A549 (cell line): Measurements from ENCODE around the gene SORBS1. TPM values are rescaled to one million over a fixed set of nuclear protein-coding genes. Genes with fewer than 3 reads are reported as not detected.

Source experiments
- ATAC-seq, 2 experiments: fragments of 200-7000 bp in 1 of 2; fragments of >200 bp in 1 of 2; cut with Nextera tagmentation in 1 of 2; cut with Tn5 transposase in 1 of 2; 3 replicates each; pipeline versions ENCODE4 v1.8.0 to v1.9.1; 2018 to 2020; ENCODE audit warnings: mild to moderate bottlenecking in 1 of 2, moderate library complexity in 1 of 2
- CTCF ChIA-PET: fragments of 300-600 bp; sonication (Branson Sonifier 250); formaldehyde crosslinking; extraction: SDS; loops from one replicate; lab custom pipeline; 2021; ENCODE audit warnings: antibody characterized with exemption, inconsistent platforms; lab: Yijun Ruan, JAX
- POLR2A ChIA-PET: fragments of 350-600 bp; formaldehyde crosslinking; extraction: SDS; loops from one replicate; lab custom pipeline; 2021; ENCODE audit warnings: antibody characterized with exemption, inconsistent platforms; lab: Yijun Ruan, JAX
- DNase-seq, 2 experiments: peaks; one replicate each; pipeline versions ENCODE4 v3.0.0 to v3.0.0-alpha.2; 2011 to 2016; ENCODE audit warnings: low read depth in 1 of 2, low spot score in 1 of 2
- FAIRE-seq: peaks from 2 replicates; lab custom pipeline; 2011; peaks lifted over from hg19 to GRCh38; lab: Jason Lieb, UNC
- H3K27ac ChIP-seq, 2 experiments: fragments of >200 bp; sonication (Bioruptor Twin); formaldehyde crosslinking; 3 replicates each; pipeline ENCODE4 v1.5.1; 2016 to 2017
- H3K4me1 ChIP-seq: fragments of >200 bp; sonication (Bioruptor Twin); formaldehyde crosslinking; 3 replicates; pipeline ENCODE4 v1.6.1; 2016
- H3K4me2 ChIP-seq: fragments of >200 bp; sonication (Bioruptor Twin); formaldehyde crosslinking; 3 replicates; pipeline ENCODE4 v1.6.1; 2016
- H3K4me3 ChIP-seq: fragments of >200 bp; sonication (Bioruptor Twin); formaldehyde crosslinking; 3 replicates; pipeline ENCODE4 v1.5.1; 2016
- H3K9me3 ChIP-seq: fragments of >200 bp; sonication (Bioruptor Twin); formaldehyde crosslinking; 3 replicates; pipeline ENCODE4 v1.6.1; 2016
- BHLHE40 ChIP-seq: IDR thresholded peaks from 2 replicates; pipeline ENCODE4 v1.6.1; 2012; ENCODE audit warnings: low read depth, low read length, inconsistent platforms
- CBX2 ChIP-seq: fragments of 200-600 bp; sonication (generic); IDR thresholded peaks from 2 replicates; pipeline ENCODE4 v1.6.1; 2016; ENCODE audit warnings: low read depth, mild to moderate bottlenecking, borderline replicate concordance
- CHD4 ChIP-seq: fragments of 200-600 bp; sonication (generic); IDR thresholded peaks from 2 replicates; pipeline ENCODE4 v1.6.1; 2016; ENCODE audit warnings: antibody characterized with exemption, mild to moderate bottlenecking, borderline replicate concordance
- CTCF ChIP-seq: fragments of >200 bp; sonication (Bioruptor Twin); formaldehyde crosslinking; IDR thresholded peaks from 3 replicates; pipeline ENCODE4 v1.5.1; 2016
- MAZ ChIP-seq: fragments of 150-350 bp; IDR thresholded peaks from 2 replicates; pipeline ENCODE4 v1.6.1; 2014; ENCODE audit warnings: antibody characterized with exemption, low read depth, low read length, borderline replicate concordance
- MYC ChIP-seq: IDR thresholded peaks from 2 replicates; pipeline ENCODE4 v1.6.1; 2012; ENCODE audit warnings: mild to moderate bottlenecking, inconsistent platforms, low read length, improper control_type of control experiment, borderline replicate concordance
- PBX3 ChIP-seq: IDR thresholded peaks from 2 replicates; pipeline ENCODE4 v1.6.1; 2012
- POLR2A ChIP-seq: IDR thresholded peaks from 2 replicates; pipeline ENCODE4 v1.6.1; 2012; ENCODE audit warnings: mild to moderate bottlenecking, low read length
- RARB ChIP-seq: fragments of 250-450 bp; sonication (Bioruptor Pico); IDR thresholded peaks from 2 replicates; pipeline ENCODE4 v1.8.0; 2021; ENCODE audit warnings: mild to moderate bottlenecking, moderate library complexity
- RNF2 ChIP-seq: fragments of 200-600 bp; sonication (generic); IDR thresholded peaks from 2 replicates; pipeline ENCODE4 v1.6.1; 2016; ENCODE audit warnings: low read depth, mild to moderate bottlenecking, antibody characterized with exemption, moderate library complexity, borderline replicate concordance
- TP53 ChIP-seq: fragments of 250-450 bp; sonication (Bioruptor Pico); IDR thresholded peaks from 2 replicates; pipeline ENCODE4 v1.5.0; 2021; ENCODE audit warnings: mild to moderate bottlenecking, moderate library complexity
- WGBS: methylation state at CpG from one replicate; pipeline ENCODE4 v1.1.6; 2017; ENCODE audit errors: missing lambda C conversion rate; 5-methylcytosine and 5-hydroxymethylcytosine counted together
- polyA plus RNA-seq, 4 experiments: library from polyadenylated mRNA; depleted of rRNA in 3 of 4; stranded (reverse); fragments of >200 nt; fragmentation: RNase III in 1 of 4; extraction: RNeasy Plus Mini Kit Qiagen cat#74134 plus additional on column Dnase treatment in 1 of 4; gene quantifications; 2 replicates in 3 of 4; 3 replicates in 1 of 4; pipeline ENCODE4 v1.2.3, GENCODE V29; 2011 to 2017
- TF ChIP-seq, protein P1 (sequence below): IDR thresholded peaks from 2 replicates; pipeline ENCODE4 v1.6.1; 2012
- TF ChIP-seq, protein P2 (sequence below): fragments of 250-450 bp; sonication (Bioruptor Pico); IDR thresholded peaks from 2 replicates; pipeline ENCODE4 v1.5.0; 2020; ENCODE audit warnings: low read depth, mild to moderate bottlenecking, moderate library complexity
- TF ChIP-seq, protein P3 (sequence below): fragments of 250-450 bp; sonication (Bioruptor Pico); IDR thresholded peaks from 2 replicates; pipeline ENCODE4 v1.5.0; 2021; ENCODE audit warnings: mild to moderate bottlenecking, moderate library complexity, borderline replicate concordance

SORBS1 gene
- polyA plus RNA-seq, 2 of the 4 experiments (the other 2 are of a cell fraction) = 0.39 to 0.80 TPM

GRCh38 chr10:95533590-95533989 is 27.6 kb downstream of the SORBS1 start:
- POLR2A ChIA-PET = no interaction called here
- no peak for DNase-seq
- Histone ChIP-seq H3K9me3 (no peaks in the 10 kb centered on the region), H3K4me1 (peaks cover 6% of the 10 kb centered on the region; the same call in 2 of the 3 replicates), H3K4me3 (no peak overlapping the region), H3K27ac (no peak overlapping the region), H3K4me2 (no peak overlapping the region)
- TF ChIP-seq, protein P1, sequence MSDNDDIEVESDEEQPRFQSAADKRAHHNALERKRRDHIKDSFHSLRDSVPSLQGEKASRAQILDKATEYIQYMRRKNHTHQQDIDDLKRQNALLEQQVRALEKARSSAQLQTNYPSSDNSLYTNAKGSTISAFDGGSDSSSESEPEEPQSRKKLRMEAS = no peak
- TF ChIP-seq PBX3 (no peak), CHD4 (no peak)
- TF ChIP-seq, protein P2, sequence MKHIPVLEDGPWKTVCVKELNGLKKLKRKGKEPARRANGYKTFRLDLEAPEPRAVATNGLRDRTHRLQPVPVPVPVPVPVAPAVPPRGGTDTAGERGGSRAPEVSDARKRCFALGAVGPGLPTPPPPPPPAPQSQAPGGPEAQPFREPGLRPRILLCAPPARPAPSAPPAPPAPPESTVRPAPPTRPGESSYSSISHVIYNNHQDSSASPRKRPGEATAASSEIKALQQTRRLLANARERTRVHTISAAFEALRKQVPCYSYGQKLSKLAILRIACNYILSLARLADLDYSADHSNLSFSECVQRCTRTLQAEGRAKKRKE (CRISPR knock-in tag) = no peak
- CTCF ChIA-PET = interaction anchor here (0.7 to 1.1 kb wide), 2 partner anchors 10 to 14 kb away, joined by 3 read pairs; no protein-coding TSS in a partner anchor
- ATAC-seq = no peak
- 84% methylated on average over 6 of the region's 6 CpGs for WGBS
- FAIRE-seq = no peak

DNA sequence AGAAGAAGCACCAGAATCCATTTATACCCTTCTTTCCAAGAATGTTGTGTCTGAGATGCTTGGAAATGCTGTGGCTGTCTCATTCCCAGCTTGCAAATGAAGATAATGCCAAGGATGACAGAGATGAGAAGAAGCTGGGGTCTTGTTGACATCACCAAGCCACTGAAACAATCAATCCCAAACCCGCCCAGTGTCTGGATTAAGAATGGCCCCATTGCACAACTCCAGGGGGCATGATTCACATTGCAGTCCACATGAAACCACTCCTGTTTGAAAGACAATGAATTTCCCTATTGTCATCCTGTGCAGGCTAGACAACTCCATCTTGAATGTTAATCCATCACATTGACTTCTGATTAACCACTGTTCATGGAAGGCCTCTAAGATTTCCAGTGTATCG is 28.6 kb downstream of the SORBS1 start:
- no peak overlapping the region for H3K4me2 ChIP-seq
- no peak for FAIRE-seq
- 89% methylated on average over 2 of the region's 2 CpGs for WGBS
- no peak for ATAC-seq
- no peak overlapping the region for H3K27ac ChIP-seq
- no peak overlapping the region for H3K4me3 ChIP-seq
- no peak for DNase-seq
- H3K9me3 ChIP-seq = no peaks in the 10 kb centered on the region
- peaks cover 6% of the 10 kb centered on the region; the same call in 2 of the 3 replicates for H3K4me1 ChIP-seq
- TF ChIP-seq CBX2 = no peak
- no peak for TF ChIP-seq MYC
- no peak for TF ChIP-seq BHLHE40
- TF ChIP-seq TP53 (CRISPR knock-in tag) = no peak
- TF ChIP-seq RNF2 = no peak
- POLR2A ChIA-PET = no interaction called here
- CTCF ChIA-PET = interaction anchor here (0.6 kb wide), 1 partner anchor 1583 kb away, joined by 3 read pairs; no protein-coding TSS in a partner anchor

- ATAC-seq = no peak
- H3K4me3 ChIP-seq = no peak overlapping the region
- no peak for FAIRE-seq
- no peak overlapping the region for H3K27ac ChIP-seq
- no peak overlapping the region for H3K4me2 ChIP-seq
- ChIA-PET POLR2A (no interaction called here), CTCF (interaction anchor here (0.6 kb wide), 1 partner anchor 1583 kb away, joined by 3 read pairs; no protein-coding TSS in a partner anchor)
- 57% methylated on average over 2 of the region's 2 CpGs for whole genome bisulfite sequencing
- TF ChIP-seq, protein P1 = no peak
- TF ChIP-seq MAZ (no peak), CTCF (no peak), POLR2A (no peak), RARB (CRISPR knock-in tag) (no peak)
- TF ChIP-seq, protein P3, sequence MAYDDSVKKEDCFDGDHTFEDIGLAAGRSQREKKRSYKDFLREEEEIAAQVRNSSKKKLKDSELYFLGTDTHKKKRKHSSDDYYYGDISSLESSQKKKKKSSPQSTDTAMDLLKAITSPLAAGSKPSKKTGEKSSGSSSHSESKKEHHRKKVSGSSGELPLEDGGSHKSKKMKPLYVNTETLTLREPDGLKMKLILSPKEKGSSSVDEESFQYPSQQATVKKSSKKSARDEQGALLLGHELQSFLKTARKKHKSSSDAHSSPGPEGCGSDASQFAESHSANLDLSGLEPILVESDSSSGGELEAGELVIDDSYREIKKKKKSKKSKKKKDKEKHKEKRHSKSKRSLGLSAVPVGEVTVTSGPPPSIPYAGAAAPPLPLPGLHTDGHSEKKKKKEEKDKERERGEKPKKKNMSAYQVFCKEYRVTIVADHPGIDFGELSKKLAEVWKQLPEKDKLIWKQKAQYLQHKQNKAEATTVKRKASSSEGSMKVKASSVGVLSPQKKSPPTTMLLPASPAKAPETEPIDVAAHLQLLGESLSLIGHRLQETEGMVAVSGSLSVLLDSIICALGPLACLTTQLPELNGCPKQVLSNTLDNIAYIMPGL (CRISPR knock-in tag) = no peak
- DNase-seq = no peak
- no peaks in the 10 kb centered on the region for H3K9me3 ChIP-seq
- peaks cover 6% of the 10 kb centered on the region; the same call in 2 of the 3 replicates for H3K4me1 ChIP-seq
Measured at GRCh38 chr10:95531994-95532399, 29.2 kb downstream of the SORBS1 start.
